Lower leg skin (tissue), 3 donors: ENCODE measurements around the gene SLX9.

Source experiments
- CTCF ChIP-seq, 3 donors: fragments of 450-650 bp; IDR thresholded peaks; one replicate each; pipeline ENCODE4 v1.5.1; 2016; ENCODE audit warnings: antibody characterized with exemption in 3 of 3, mild to moderate bottlenecking in 3 of 3, moderate library complexity in 2 of 3
- POLR2A ChIP-seq, 2 donors: fragments of 450-650 bp; IDR thresholded peaks; one replicate each; pipeline ENCODE4 v1.6.1; 2016 to 2017; ENCODE audit warnings: antibody characterized with exemption in 2 of 2, mild to moderate bottlenecking in 1 of 2, moderate library complexity in 1 of 2

- TF ChIP-seq CTCF (IDR thresholded peaks at IDR 0.05), result no peak
- no peak for TF ChIP-seq POLR2A (IDR thresholded peaks at IDR 0.05)
Observed at GRCh38 chr21:44955141-44955797, 15.4 kb downstream of the SLX9 start.
